Adrenal gland (tissue), 12 donors: Measurements from ENCODE around the gene KAZN. TPM values are rescaled to one million over a fixed set of nuclear protein-coding genes. Genes with fewer than 3 reads are reported as not detected.
A peak's percentile ranks its signal among the peaks of the same experiment; 100 is the strongest.

Experiments
- DNase-seq, 7 donors: peaks; one replicate each; pipeline ENCODE4 v3.0.0-alpha.2; 2019 to 2020
- H3K27ac ChIP-seq, 5 donors: fragments of 200-600 bp; sonication (generic) in 4 of 5; 1 replicate in 3 of 5; 2 replicates in 2 of 5; pipeline versions ENCODE4 v1.5.1 to v1.8.0; 2016 to 2020; ENCODE audit warnings: mild to moderate bottlenecking in 1 of 5
- H3K27me3 ChIP-seq: fragments of 200-600 bp; 2 replicates; pipeline ENCODE4 v1.8.0; 2021
- H3K36me3 ChIP-seq, 2 donors: fragments of 200-600 bp; replicated peaks in 1 of 2; 1 replicate in 1 of 2; 2 replicates in 1 of 2; pipeline versions ENCODE4 v1.5.1 to v1.8.0; 2018 to 2022
- H3K4me1 ChIP-seq, 2 donors: fragments of 200-600 bp; replicated peaks in 1 of 2; 1 replicate in 1 of 2; 2 replicates in 1 of 2; pipeline versions ENCODE4 v1.5.1 to v1.8.0; 2018 to 2021
- H3K4me3 ChIP-seq, 4 donors: fragments of 200-600 bp; sonication (generic) in 3 of 4; one replicate each; pipeline ENCODE4 v1.5.1; 2016 to 2018
- H3K9me3 ChIP-seq, 3 donors: fragments of 200-600 bp; sonication (generic) in 1 of 3; replicated peaks in 1 of 3; 1 replicate in 2 of 3; 2 replicates in 1 of 3; pipeline versions ENCODE4 v1.5.1 to v1.8.0; 2016 to 2021
- CTCF ChIP-seq, 6 experiments: fragments of 450-650 bp in 4 of 6; fragments of 200-600 bp in 2 of 6; sonication (generic) in 1 of 6; IDR thresholded peaks; 1 replicate in 5 of 6; 2 replicates in 1 of 6; pipeline versions ENCODE4 v1.5.1 to v1.8.0; 2016 to 2021; ENCODE audit warnings: antibody characterized with exemption in 6 of 6, mild to moderate bottlenecking in 2 of 6, moderate library complexity in 1 of 6
- POLR2A ChIP-seq, 2 donors: fragments of 450-650 bp; IDR thresholded peaks; one replicate each; pipeline ENCODE4 v1.6.1; 2017; ENCODE audit warnings: antibody characterized with exemption in 2 of 2, mild to moderate bottlenecking in 2 of 2, moderate library complexity in 1 of 2
- WGBS, 4 donors: extraction: QIAGEN DNeasy Blood & Tissue Kit in 2 of 4; methylation state at CpG; one replicate each; pipeline versions ENCODE4 v1.1.5 to v1.1.7; 2013 to 2017; 5-methylcytosine and 5-hydroxymethylcytosine counted together
- intact Hi-C, 2 donors: fragments of 100-400 bp; cut with DNase I; formaldehyde crosslinking; loops; one replicate each; pipeline versions ENCODE4 v1.14.1 to v1.15.0; 2022 to 2023
- polyA plus RNA-seq, 3 donors: library from polyadenylated mRNA; stranded (reverse); fragments of 200-250 nt in 2 of 3; fragments of 350-450 nt in 1 of 3; fragmentation: Illumina TruSeq in 1 of 3; extraction: RNeasy Lipid Tissue Mini Kit (QIAGEN cat#74804) in 1 of 3; gene quantifications; one replicate each; pipeline ENCODE4 v1.2.3, GENCODE V29; 2013 to 2014
- total RNA-seq, 9 donors: library from RNA; depleted of rRNA in 4 of 9; stranded (reverse); fragments of >200 nt in 4 of 9; fragments of 120-200 nt in 1 of 9; fragmentation: NEBNext Ultra II Directional in 1 of 9; extraction: Animal tissue kit (Norgen Biotek cat#: 25700) in 1 of 9; gene quantifications; one replicate each; pipeline versions ENCODE4 v1.1.0 to v1.2.4, GENCODE V29; 2013 to 2023
- donor health status: healthy with polysubstance abuse.
- donor health status: Bipolar disorder and iron deficiency.
- donor health status: DM: yes; HTN: yes; CAD: no.
- donor health status: DM: no; HTN: no; CAD: no.
- donor health status: DM: no; HTN: no; CAD: no.
- donor health status: DM: yes; HTN: yes; CAD: no.

Gene KAZN
- total and polyA plus RNA-seq, 12 donors = 5.9 to 63.4 (median 29.5) TPM

- no peak for DNase-seq
- Histone ChIP-seq H3K27ac (peak overlapping the region in 3 of 5 donors; percentile 87 to 95 (median 88)), H3K4me1 (peaks cover 32 to 57% of the 10 kb centered on the region in 2 donors), H3K9me3 (no peaks in the 10 kb centered on the region), H3K4me3 (no peak overlapping the region), H3K27me3 (no peaks in the 10 kb centered on the region), H3K36me3 (no peaks in the 10 kb centered on the region)
- TF ChIP-seq POLR2A (IDR thresholded peaks at IDR 0.05) = no peak
- 76 to 100% (median 76%) methylated on average over 1 to 3 of the region's 3 CpGs for WGBS, 4 donors
- intact Hi-C loops = no loop called here
Measured at GRCh38 chr1:14947421-14947820, 348.9 kb downstream of the KAZN start.

- no peak for DNase-seq
- peak overlapping the region in 3 of 5 donors; percentile 4 to 95 (median 37) for H3K27ac ChIP-seq
- H3K27me3 ChIP-seq = no peaks in the 10 kb centered on the region
- no peaks in the 10 kb centered on the region for H3K9me3 ChIP-seq
- no peaks in the 10 kb centered on the region for H3K36me3 ChIP-seq
- WGBS, 4 donors = 57 to 83% (median 76%) methylated on average over 2 of the region's 2 CpGs
- H3K4me1 ChIP-seq = peaks cover 38 to 60% of the 10 kb centered on the region in 2 donors
- H3K4me3 ChIP-seq = no peak overlapping the region
- intact Hi-C loops = no loop called here
- TF ChIP-seq POLR2A (IDR thresholded peaks at IDR 0.05) = no peak
- TF ChIP-seq CTCF (IDR thresholded peaks at IDR 0.05) = no peak
Measured at GRCh38 chr1:14948112-14948652, 349.7 kb downstream of the KAZN start.

GRCh38 chr1:14949270-14949835 lies 350.9 kb downstream of the KAZN start:
- no peaks in the 10 kb centered on the region for H3K27me3 ChIP-seq
- H3K4me3 ChIP-seq = no peak overlapping the region
- intact Hi-C loops = no loop called here
- 78 to 83% (median 81%) methylated on average over 5 to 6 of the region's 6 CpGs for WGBS, 4 donors
- H3K36me3 ChIP-seq = no peaks in the 10 kb centered on the region
- H3K9me3 ChIP-seq = no peaks in the 10 kb centered on the region
- H3K27ac ChIP-seq = peak overlapping the region in 1 of 5 donors; percentile 23
- TF ChIP-seq CTCF (IDR thresholded peaks at IDR 0.05) = no peak
- TF ChIP-seq POLR2A (IDR thresholded peaks at IDR 0.05) = no peak
- no peak for DNase-seq
- peaks cover 37 to 62% of the 10 kb centered on the region in 2 donors for H3K4me1 ChIP-seq

GRCh38 chr1:14949836-14950713 lies 351.6 kb downstream of the KAZN start:
- no peak for DNase-seq
- H3K9me3 ChIP-seq = no peaks in the 10 kb centered on the region
- peak overlapping the region in 1 of 5 donors; percentile 54 for H3K27ac ChIP-seq
- H3K4me1 ChIP-seq = peaks cover 30 to 62% of the 10 kb centered on the region in 2 donors
- H3K27me3 ChIP-seq = no peaks in the 10 kb centered on the region
- H3K4me3 ChIP-seq = no peak overlapping the region
- no peak for TF ChIP-seq CTCF (IDR thresholded peaks at IDR 0.05)
- TF ChIP-seq POLR2A (IDR thresholded peaks at IDR 0.05) = no peak
- 90 to 91% (median 91%) methylated on average over 14 to 20 of the region's 20 CpGs for WGBS, 4 donors
- intact Hi-C loops = no loop called here
- no peaks in the 10 kb centered on the region for H3K36me3 ChIP-seq
